ENCODE measurements around the gene TEX53. TPM values are rescaled to one million over a fixed set of nuclear protein-coding genes. Genes with fewer than 3 reads are reported as not detected.

The TEX53 gene
- polyA plus RNA-seq, 1 of the 3 experiments (the other 2 are of a cell fraction), result not detected

DNA sequence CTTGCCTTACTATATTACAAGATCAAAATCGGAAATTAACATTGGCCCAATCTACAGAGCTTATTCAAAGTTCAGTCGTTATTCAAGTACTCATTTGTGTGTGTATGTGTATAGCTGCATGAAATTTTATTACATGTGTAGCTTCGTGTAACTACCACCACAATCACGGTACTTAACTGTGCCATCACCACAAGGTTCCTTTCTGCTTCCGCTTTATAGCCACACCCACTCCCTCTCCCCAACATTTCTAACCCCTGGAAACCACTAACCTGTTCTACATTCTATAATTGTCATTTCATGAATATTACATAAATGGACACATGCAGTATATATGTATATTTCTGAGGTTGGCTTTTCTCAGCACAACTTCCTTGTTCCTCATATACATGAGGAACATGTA is 28.3 kb upstream of the TEX53 start:
- DNase-seq, result no peak
- CTCF ChIA-PET, result interaction anchor here (1.1 to 1.3 kb wide), 2 partner anchors 12 to 329 kb away, joined by 3 to 7 read pairs; no protein-coding TSS in a partner anchor
- Histone ChIP-seq H3F3A (replicated peaks; ENCODE audit: insufficient read depth) (peaks cover 26% of the 10 kb centered on the region), H3K36me3 (replicated peaks in 1 of 2; ENCODE audit: control insufficient read depth in 1 of 2, insufficient read depth in 2 of 2, low read length in 1 of 2) (no peaks in the 10 kb centered on the region), H3K4me3 (ENCODE audit: low read depth in 2 of 2, low read length in 1 of 2) (no peak overlapping the region), H3K27ac (ENCODE audit: low read depth in 2 of 2, low read length in 1 of 2) (peak overlapping the region in 1 of 2 experiments; percentile 15; a peak in 1 of 4 replicates), H2AFZ (ENCODE audit: low read depth) (no peak overlapping the region), H4K20me1 (ENCODE audit: insufficient read depth) (no peaks in the 10 kb centered on the region), H3K9ac (no peak overlapping the region), H3K9me3 (no peaks in the 10 kb centered on the region), H3K79me2 (ENCODE audit: insufficient read depth) (no peaks in the 10 kb centered on the region), H3K9me2 (no peaks in the 10 kb centered on the region), H3K4me2 (no peak overlapping the region), H3K27me3 (ENCODE audit: insufficient read depth) (no peaks in the 10 kb centered on the region), H3K4me1 (ENCODE audit: control insufficient read depth in 1 of 2, insufficient read depth in 2 of 2, low read depth in 1 of 2, low read length in 1 of 2) (peaks cover 0 to 12% of the 10 kb centered on the region in 2 experiments; a peak in 1 of 4 replicates)
- 71% methylated on average over 5 of the region's 5 CpGs for WGBS (ENCODE audit: low lambda C conversion rate)
- TF ChIP-seq EP300 (IDR thresholded peaks at IDR 0.05; ENCODE audit: borderline replicate concordance in 1 of 2, low read depth in 1 of 2, low read length in 1 of 2) (no peak), MXI1 (IDR thresholded peaks at IDR 0.05; ENCODE audit: low read depth, low read length) (no peak), TAF1 (IDR thresholded peaks at IDR 0.05; ENCODE audit: borderline replicate concordance, low read depth, low read length) (no peak), JUND (IDR thresholded peaks at IDR 0.05) (no peak), RFX5 (IDR thresholded peaks at IDR 0.05; ENCODE audit: low read length) (no peak), NRF1 (IDR thresholded peaks at IDR 0.05; ENCODE audit: low read depth, low read length) (no peak), GATA2 (CRISPR knock-in tag; IDR thresholded peaks at IDR 0.05) (no peak), TCF12 (IDR thresholded peaks at IDR 0.05) (no peak), YY1 (IDR thresholded peaks at IDR 0.05; ENCODE audit: low read depth) (no peak)
- TF ChIP-seq, protein P1, sequence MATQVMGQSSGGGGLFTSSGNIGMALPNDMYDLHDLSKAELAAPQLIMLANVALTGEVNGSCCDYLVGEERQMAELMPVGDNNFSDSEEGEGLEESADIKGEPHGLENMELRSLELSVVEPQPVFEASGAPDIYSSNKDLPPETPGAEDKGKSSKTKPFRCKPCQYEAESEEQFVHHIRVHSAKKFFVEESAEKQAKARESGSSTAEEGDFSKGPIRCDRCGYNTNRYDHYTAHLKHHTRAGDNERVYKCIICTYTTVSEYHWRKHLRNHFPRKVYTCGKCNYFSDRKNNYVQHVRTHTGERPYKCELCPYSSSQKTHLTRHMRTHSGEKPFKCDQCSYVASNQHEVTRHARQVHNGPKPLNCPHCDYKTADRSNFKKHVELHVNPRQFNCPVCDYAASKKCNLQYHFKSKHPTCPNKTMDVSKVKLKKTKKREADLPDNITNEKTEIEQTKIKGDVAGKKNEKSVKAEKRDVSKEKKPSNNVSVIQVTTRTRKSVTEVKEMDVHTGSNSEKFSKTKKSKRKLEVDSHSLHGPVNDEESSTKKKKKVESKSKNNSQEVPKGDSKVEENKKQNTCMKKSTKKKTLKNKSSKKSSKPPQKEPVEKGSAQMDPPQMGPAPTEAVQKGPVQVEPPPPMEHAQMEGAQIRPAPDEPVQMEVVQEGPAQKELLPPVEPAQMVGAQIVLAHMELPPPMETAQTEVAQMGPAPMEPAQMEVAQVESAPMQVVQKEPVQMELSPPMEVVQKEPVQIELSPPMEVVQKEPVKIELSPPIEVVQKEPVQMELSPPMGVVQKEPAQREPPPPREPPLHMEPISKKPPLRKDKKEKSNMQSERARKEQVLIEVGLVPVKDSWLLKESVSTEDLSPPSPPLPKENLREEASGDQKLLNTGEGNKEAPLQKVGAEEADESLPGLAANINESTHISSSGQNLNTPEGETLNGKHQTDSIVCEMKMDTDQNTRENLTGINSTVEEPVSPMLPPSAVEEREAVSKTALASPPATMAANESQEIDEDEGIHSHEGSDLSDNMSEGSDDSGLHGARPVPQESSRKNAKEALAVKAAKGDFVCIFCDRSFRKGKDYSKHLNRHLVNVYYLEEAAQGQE (IDR thresholded peaks at IDR 0.05; ENCODE audit: low read depth, low read length), result no peak
- TF ChIP-seq, protein P2, sequence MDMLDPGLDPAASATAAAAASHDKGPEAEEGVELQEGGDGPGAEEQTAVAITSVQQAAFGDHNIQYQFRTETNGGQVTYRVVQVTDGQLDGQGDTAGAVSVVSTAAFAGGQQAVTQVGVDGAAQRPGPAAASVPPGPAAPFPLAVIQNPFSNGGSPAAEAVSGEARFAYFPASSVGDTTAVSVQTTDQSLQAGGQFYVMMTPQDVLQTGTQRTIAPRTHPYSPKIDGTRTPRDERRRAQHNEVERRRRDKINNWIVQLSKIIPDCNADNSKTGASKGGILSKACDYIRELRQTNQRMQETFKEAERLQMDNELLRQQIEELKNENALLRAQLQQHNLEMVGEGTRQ (IDR thresholded peaks at IDR 0.05; ENCODE audit: borderline replicate concordance, low read depth, low read length), result no peak
- TF ChIP-seq, protein P3, sequence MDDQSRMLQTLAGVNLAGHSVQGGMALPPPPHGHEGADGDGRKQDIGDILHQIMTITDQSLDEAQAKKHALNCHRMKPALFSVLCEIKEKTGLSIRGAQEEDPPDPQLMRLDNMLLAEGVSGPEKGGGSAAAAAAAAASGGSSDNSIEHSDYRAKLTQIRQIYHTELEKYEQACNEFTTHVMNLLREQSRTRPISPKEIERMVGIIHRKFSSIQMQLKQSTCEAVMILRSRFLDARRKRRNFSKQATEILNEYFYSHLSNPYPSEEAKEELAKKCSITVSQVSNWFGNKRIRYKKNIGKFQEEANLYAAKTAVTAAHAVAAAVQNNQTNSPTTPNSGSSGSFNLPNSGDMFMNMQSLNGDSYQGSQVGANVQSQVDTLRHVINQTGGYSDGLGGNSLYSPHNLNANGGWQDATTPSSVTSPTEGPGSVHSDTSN (IDR thresholded peaks at IDR 0.05), result no peak
- TF ChIP-seq, protein P4, sequence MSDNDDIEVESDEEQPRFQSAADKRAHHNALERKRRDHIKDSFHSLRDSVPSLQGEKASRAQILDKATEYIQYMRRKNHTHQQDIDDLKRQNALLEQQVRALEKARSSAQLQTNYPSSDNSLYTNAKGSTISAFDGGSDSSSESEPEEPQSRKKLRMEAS (IDR thresholded peaks at IDR 0.05; ENCODE audit: low read depth), result no peak
- POLR2A ChIA-PET, result no interaction called here
